Lung microvascular endothelial cell (primary cell): ENCODE data around the gene KDM4D. TPM values are rescaled to one million over a fixed set of nuclear protein-coding genes. Genes with fewer than 3 reads are reported as not detected.
"Not testable (repeated sequence)": the region's sequence is repeated elsewhere in the genome, so short reads cannot be mapped to it uniquely, and the experiment has no call there.

Experiments
- DNase-seq, 2 donors: peaks; one replicate each; pipeline versions ENCODE4 v3.0.0 to v3.0.0-alpha.2; 2010; ENCODE audit warnings: low read depth in 2 of 2
- total RNA-seq: library from RNA; depleted of rRNA; stranded (reverse); fragments of >200 nt; gene quantifications from 2 replicates; pipeline ENCODE4 v1.2.1, GENCODE V29; 2014

The KDM4D gene
- total RNA-seq, 1 donor from 2014 or later: 0.20 TPM

DNA sequence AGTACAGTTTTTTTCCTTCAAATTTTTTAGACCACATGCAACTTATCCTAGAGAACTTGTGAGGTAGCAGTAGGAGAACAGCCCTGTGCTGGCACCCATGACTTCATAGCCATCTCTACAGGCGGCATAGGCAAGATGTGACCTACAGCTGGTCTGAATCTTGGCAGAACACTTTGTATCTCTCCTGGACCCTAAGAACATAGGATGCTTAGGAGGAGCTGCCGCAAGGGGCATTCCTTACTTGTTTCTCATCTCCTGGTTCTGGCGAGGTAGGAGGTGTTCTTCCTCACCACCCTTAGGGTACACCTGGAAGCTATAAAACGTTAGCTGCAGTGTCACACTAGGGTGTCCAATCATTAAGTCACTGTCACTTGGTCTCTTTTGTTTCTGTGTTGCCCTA, 16.5 kb upstream of the KDM4D start:
- DNase-seq: no peak

DNA sequence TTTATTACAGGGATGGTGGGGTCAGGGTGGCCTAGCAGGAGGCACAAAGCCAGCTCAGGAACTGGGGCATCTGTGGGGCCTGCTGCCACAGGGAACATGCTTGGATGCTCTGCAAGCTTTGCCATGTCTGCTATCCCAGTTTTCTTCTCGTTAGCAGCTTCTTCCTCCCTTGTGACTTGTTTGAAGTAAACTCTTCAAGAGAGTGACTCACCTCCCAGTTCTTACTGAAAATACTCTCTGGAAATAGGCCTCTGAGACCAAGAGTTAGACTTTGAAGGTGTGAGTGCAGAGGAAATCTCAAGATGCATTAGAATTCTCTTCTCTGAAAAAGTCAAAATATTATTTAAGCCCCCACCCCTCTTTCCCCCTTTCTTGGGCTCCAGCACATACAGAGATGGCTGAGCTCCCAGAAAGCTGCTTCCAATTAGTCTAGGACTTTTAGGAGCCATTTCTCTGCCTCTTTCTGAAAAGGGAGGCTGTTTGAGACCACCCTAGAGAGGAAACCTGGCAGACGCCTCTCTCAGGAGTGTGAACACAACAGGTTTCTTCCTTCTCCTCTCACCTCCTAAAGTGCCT, 15.3 kb upstream of the KDM4D start:
- DNase-seq: peak in 1 of 2 donors; percentile 49

DNA sequence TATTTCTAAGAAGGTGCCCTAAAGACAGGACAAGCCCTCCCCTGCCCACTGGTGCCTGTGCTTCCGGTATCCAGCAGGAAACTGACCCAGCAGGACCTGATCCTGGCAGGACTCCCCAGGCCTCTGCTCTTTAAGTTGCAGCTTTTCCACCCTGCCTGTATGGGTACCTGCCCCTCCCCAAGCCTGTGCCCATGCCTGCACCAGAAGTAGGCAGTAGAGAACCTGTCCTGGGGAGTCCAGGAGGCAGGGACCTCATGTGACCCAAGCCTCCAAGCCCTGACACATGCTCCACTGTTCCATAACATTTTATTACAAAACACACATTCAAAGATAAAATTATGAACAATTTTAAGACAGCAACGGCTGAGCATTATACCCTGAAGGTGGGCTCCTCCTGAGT, 14.3 kb upstream of the KDM4D start:
- no peak for DNase-seq

DNA sequence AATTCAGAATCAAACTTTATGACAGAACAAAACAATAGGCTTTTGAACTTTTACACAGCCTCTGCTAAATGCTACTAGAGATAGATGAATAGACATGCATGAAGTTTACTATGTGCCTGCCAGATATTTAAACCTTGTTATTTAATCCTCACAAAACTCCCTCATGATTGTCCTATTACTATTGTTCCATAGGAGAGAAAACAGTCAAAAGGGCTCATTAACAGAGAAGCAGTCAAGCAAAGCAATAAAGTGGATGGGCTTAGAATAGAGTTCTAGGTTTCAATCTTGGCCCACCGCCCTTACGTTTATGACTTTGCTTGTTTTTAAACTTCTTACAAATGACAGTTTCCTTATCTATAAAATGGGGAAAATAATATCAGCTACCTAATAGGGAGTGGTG, 13.0 kb upstream of the KDM4D start:
- DNase-seq: no peak

DNA sequence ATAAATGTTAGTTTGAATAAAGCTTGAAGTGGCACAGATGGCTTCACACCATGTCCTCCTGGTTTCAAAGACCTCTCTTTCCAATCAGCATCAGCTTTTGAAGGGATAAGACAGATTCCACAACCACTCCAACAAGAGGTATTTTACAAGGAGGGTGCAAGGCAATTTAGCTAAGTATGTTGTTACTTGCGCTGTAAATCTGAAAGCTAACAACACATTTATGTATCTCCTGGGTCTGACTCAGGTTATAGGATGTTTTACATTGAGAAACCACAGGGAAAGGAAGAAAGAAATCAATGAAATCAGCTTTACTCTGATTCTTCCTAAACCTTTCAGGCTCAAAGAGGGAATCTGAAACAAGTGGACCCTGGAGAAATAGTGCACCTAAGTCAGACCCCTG, 12.3 kb upstream of the KDM4D start:
- no peak for DNase-seq

DNA sequence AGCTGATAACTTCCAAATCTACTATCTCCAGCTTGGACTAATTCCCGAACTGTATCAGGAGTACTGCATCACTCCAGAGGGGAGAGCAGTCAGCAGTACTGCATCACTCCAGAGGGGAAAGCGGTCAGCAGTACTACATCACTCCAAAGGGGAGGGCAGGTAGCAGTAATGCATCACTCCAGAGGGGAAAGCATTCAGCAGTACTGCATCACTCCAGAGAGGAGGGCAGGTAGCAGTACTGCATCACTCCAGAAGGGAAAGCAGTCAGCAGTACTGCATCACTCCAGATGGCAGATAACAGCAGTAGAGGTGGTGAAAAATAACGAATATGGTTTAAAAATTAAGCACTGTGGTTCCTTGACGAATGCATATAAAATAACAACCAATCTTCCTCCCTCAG, 8.6 kb upstream of the KDM4D start:
- no peak for DNase-seq

- peak; percentile 51 to 57 for DNase-seq
These were observed 5.1 kb upstream of the KDM4D start for GRCh38 chr11:94968334-94968958.

GRCh38 chr11:94972700-94973098, 810 bp upstream of the KDM4D start:
- no peak for DNase-seq

DNA sequence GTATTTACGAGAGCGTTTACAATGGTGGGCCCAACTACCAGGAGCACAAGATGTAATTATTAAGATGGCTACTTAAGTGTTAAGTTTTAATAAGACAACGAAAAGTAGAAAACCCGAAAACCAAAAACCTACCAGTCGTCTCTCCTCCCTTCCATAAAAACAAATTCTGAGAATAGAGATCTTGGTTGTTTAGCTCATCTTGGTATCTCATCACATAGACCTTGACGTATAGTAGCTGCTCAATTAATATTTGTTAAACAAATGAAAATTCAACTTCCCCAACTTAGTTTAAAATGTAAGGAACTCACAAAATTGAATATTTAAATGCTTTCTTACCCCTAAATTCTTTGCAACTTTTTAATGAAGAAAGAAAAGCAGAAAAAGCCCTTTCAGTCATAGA, 669 bp downstream of the KDM4D start:
- no peak for DNase-seq

GRCh38 chr11:94975599-94975998, 2.1 kb downstream of the KDM4D start:
- DNase-seq: no peak

DNA sequence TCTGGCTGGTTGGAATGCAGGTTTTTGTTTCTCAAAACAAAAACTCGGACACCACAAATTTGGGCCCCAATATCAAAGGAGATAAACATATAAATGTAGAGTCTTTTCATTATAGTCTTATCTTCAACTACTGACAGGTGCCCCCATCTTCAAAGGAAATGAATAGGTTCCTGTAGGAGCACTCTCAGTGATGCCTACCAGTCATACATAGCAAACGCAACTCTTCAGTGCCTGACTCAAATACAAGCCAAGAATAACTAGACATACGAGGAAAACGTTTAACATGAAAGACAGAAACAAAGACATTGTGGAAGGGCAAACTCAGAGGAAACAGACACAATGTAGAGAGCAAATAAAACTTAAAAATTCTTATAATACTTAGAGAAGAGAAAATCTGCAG, 13.9 kb downstream of the KDM4D start:
- no peak for DNase-seq

GRCh38 chr11:94988748-94989147, 15.2 kb downstream of the KDM4D start:
- DNase-seq: no peak

DNA sequence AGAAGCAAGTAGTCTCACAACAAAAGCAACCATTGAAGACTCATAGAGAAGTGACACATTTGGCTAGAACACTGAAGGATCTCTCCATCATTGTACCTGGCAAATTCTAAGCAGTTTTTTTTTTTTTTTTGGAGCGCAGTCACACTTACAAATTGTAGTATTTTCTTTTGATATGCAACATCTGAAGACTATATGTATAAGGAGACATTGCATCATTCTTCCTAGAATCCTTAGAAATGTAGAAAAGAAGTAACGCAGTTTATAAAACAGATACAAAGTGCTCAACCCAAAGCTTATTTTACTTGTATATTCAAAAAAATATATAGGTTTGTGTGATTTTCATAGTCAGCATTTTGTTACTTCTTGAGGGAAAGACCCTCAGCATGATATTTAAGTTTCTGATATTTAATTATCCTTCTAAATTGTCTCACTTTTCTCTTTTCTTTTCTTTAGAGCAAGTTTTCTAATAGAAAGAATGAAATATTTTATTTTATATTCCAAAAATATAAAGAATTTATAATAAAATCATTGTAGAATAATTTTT, 20.0 kb downstream of the KDM4D start:
- no peak for DNase-seq

DNA sequence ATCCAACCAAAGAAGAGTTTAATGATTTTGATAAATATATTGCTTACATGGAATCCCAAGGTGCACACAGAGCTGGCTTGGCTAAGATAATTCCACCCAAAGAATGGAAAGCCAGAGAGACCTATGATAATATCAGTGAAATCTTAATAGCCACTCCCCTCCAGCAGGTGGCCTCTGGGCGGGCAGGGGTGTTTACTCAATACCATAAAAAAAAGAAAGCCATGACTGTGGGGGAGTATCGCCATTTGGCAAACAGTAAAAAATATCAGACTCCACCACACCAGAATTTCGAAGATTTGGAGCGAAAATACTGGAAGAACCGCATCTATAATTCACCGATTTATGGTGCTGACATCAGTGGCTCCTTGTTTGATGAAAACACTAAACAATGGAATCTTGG, 23.9 kb downstream of the KDM4D start:
- DNase-seq: no peak

DNA sequence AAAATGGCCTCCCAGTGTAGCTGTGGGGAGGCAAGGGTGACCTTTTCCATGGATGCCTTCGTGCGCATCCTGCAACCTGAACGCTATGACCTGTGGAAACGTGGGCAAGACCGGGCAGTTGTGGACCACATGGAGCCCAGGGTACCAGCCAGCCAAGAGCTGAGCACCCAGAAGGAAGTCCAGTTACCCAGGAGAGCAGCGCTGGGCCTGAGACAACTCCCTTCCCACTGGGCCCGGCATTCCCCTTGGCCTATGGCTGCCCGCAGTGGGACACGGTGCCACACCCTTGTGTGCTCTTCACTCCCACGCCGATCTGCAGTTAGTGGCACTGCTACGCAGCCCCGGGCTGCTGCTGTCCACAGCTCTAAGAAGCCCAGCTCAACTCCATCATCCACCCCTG, 24.8 kb downstream of the KDM4D start:
- DNase-seq: no peak

DNA sequence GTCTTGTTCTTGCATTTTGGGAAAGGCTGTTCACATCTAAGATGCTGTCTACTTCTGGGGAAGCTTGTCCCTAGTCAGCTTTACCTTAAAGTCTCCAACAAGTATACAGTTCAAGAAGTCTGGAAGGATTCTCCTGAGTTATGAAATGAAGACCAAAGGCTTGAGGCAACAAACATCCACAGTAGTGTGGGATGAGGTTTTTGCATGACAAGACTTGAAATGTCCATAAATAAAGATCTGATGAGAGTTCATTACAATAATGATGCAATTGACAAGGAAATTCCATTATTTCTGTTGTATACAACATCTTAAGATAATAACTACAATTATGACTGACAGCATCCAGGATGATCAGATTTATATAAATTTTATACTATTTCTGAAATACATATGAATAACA, 30.2 kb downstream of the KDM4D start:
- DNase-seq: no peak

GRCh38 chr11:95005642-95006041, 32.1 kb downstream of the KDM4D start:
- no peak for DNase-seq

GRCh38 chr11:95011376-95011775, 37.9 kb downstream of the KDM4D start:
- DNase-seq: no peak

DNA sequence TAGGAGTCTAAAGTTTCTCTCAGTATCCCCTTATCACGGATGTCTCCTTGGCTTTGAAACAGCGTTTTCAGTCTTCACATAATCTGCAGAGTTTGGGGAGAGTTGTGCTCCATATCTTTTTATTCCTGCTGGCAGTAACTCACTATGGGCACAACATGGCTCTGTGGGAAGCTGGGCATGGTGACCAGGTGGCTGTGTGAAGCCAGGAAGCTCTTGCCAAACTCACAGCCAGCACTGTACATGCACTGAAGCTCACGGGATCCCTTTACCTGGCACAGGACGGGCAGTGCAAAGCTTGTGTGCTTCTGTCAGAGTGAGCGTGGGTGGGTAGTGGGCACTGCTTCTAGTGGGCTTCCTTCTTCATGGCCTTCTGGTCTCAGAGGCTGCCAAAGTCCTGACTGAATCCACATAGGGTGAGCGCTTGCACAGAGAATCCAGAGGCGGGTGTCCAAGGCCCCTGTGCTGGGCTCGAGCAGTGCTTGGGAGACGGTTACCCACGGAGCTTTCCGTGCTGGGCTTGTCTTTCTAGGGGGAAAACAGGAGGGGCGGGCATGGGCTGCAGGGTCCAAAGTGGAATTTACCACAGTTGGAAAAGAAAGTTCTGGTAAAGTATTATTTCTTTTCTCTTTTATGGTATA, 40.8 kb downstream of the KDM4D start:
- DNase-seq: no peak

- DNase-seq: no peak
These were observed 42.6 kb downstream of the KDM4D start for GRCh38 chr11:95016139-95016538.

DNA sequence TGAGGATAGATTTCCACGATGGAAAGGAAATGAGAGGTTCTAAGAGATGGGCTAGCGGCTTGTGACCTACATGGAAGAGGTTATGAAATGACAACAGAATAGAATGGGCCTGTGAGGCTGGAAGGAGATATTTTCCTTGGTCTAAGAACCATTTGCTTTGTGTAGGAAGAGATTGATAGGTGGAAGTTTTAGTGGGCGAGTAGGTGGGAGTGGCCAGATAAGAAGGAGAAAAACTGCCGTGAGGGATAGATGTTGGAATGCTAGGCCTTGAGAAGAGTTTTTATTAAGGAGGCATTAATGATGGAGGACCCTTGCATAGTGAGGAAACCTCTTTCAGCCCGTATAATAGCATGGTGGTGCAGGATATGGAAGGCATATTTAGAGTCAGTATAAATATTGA, 48.0 kb downstream of the KDM4D start:
- not testable (repeated sequence) for DNase-seq

DNA sequence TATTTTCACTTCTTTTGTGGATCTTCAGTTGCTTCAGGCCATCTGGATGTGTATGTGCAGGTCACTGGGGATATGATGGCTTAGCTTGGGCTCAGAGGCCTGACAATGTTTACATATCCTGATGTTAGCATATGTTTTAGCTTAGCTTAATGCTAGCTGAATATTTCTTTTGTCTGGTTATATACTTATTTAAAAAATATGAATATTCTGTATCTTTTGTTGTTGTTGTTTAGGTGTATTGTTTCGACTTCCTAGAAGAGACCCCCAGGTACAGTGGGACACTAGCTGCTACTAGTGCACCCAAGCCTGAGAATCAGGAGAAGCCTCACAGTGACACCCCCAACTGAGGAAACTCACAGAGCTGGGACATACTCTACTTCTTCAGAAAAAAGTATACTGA, 51.4 kb downstream of the KDM4D start, which contains the start of gene KDM4E:
KDM4E (plus strand) TSS at position 301 of the 400 bp plus-strand sequence. CDS start 300 bp downstream, outside the sequence.
- DNase-seq: no peak

DNA sequence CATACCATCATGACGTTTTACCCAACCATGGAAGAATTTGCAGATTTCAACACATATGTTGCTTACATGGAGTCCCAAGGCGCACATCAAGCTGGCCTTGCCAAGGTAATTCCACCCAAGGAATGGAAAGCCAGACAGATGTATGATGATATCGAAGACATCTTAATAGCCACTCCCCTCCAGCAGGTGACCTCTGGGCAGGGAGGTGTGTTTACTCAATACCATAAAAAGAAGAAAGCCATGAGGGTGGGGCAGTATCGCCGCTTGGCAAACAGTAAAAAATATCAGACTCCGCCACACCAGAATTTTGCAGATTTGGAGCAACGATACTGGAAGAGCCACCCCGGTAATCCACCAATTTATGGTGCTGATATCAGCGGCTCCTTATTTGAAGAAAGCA, 52.1 kb downstream of the KDM4D start:
- DNase-seq: not testable (repeated sequence)
